ENCODE results near the gene APPL2.

APPL2 gene

DNA sequence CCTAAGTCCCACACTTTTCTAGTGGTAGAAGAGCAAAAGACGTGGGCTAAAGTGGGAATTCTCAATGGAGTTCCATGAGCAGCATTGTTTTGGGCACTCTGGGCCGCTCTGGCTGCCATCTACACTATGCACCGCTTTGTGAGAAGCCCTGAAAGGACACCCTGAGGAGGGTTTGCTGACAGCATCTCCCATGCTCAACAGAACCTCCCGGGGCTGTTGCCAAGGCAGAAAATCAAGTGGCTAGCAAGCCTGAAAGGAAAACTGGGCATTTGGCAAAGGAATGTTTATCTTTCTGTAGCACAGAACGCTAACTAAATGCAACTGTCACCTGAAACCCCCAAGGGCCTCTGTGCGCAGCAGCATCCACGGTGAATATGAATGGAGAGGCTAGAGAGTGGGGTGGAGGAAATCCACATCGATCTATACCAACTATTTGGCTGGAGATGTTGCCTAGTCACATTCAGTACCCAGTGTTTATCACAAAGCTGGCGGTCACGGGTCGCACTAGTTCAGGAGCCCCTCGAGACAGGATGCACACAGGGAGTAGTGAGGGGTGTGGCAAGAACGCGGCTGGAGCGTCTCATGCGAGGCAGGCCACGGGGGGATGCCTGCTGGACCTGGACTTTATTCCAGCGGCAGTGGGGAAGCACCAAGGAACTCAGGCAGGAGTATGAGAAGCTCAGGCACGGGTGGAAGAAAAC, 14.2 kb downstream of the APPL2 start:
- DNase-seq = no peak

DNA sequence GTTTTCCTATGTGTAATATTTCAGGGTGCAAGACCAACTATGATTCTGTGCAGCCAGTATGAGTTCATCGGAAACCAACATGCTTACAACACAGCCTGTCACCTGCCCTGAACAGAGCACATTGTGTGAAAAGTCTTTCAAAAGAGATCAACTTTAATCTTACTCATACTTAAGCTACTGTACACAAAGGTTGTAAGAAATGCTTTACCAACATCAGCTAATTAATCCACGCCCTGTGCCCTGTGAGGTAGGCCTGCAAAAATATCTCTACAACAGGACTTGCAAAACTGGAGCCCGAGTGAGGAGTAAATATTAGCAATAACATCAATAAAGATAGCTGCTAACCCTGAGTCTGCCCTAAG, 15.1 kb downstream of the APPL2 start:
- no peak for DNase-seq

- DNase-seq = no peak
Measured at GRCh38 chr12:105220150-105220928, 15.6 kb downstream of the APPL2 start.

DNA sequence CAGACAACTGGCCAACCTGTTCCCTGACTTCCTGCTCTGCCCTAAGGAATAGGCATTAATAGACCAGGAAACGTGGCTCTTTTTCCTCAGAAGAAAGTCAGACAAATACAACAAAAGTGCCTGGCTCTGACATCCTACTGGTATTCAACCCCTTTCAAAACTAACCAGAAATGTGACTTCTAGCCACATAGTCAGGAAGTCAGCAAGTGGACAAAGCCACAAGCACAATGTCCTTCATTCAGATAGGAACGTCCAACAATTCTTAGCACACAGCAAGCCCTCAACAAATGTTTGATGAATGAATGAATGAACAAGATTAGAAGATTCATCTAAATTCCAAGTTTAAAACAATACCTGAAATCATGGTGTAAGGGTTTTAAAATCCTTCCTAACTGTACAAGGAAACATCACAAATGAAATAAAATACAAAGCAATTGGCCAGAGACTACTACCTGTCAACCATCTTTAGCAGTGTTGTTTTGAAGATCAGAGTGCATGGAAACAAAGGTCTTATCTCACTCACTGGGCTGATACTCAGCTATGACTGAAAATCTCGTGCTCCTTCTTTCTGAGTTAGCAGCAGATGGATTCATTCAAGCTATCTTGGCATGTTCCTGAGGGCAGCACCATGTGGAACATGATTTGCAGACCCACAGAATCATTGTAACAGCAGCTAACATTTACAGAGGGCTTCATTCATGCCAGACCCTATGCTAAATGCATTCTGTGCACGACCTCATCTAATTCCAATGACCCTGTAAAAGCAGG, 16.5 kb downstream of the APPL2 start:
- no peak for DNase-seq

DNA sequence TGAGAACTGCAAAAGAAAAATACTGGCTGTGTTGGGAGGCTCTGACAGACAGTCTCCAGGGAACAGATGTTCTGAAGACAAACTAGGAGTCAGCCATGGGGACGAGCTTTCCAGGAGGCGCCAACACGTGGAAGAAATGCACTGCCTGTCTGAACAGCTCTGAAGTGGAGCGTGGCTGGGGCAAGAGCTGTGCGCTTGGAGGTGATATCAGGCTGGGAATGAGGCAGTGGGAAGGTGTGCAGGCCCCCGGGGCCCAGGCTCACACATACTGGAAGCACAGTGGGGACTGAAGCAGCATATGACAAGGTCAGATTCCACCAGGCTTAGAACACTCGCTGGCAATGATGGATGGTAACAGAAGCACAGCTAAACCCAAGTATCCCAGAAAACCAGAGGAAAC, 17.5 kb downstream of the APPL2 start:
- DNase-seq = no peak

- DNase-seq = no peak
Measured at GRCh38 chr12:105214670-105215375, 21.2 kb downstream of the APPL2 start.

- DNase-seq = no peak
Measured at GRCh38 chr12:105214148-105214547, 21.8 kb downstream of the APPL2 start.

DNA sequence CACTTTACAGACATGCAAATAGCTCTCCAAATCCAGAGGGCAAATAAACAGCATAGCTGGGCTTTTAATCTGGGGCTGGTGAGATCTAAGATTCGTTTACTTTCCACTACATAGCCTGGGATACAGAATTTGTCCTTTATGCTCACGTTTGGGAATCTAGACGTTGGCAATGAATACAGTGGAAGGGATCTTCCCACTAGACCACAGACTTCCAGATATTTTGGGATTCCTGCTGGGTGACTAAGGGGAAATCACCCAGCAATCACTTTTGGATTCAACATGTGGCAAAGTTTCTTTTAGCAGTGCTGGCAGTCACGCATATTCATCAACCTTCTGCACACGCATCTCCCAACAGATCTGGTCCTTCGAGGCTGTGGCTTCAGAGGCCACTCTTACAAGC, 23.5 kb downstream of the APPL2 start:
- DNase-seq = no peak

- no peak for DNase-seq
Measured at GRCh38 chr12:105209091-105209490, 26.9 kb downstream of the APPL2 start.

- no peak for DNase-seq
Measured at GRCh38 chr12:105206686-105207374, 29.1 kb downstream of the APPL2 start.

DNA sequence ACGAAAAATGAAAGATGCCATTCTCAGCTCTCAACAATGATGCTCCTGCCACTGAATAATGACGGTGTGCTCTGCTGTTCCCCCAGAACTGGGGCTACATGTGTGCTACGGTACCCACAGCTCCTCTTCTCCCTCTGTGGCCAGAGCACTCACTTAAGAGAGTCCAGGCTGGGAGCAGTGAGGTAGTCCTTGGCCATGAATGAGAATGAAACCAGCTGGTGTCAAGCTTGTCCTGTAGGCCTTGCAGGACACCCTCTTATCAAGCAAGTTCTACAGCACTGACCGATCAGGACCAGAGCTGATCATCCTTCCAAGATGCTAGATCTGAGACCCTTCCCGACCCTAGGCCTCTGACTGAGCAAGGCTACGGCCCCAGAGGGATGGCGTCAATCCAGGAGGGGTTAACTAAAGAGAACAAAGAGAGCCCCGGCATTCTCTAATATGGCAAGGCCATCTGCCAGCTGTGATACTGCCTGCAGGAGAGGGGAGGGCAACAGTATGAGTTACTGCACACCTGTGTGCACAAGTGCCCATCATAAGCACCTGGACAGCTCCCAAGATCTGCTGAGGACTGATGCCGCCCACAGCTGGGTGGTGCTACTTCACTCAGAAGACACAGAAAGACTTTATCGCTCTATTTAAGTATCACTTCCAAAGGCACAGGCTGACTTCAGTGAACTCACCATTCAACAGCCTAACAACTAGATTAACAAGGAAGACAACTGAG, 30.5 kb downstream of the APPL2 start:
- no peak for DNase-seq

DNA sequence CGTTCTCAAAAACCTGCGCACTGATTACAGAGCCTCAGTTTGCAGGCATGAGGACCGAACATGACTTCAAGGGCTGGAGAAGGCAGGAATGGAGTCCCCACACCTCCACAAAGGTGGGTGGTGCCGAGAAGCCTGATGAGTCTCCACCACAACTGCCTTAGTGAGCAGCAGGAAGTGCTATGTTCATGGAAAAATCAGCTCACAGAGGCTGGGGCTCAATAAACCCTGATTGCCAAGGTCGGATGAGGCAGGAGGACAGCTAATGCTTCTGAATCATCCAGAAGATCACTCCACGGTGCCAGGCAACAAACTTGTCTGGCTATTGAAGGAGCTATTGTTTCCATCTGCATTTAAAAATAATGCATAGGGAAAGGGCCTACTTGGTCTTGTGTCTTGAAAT, 31.1 kb downstream of the APPL2 start:
- no peak for DNase-seq

- DNase-seq = no peak
Measured at GRCh38 chr12:105204127-105204526, 31.8 kb downstream of the APPL2 start.

DNA sequence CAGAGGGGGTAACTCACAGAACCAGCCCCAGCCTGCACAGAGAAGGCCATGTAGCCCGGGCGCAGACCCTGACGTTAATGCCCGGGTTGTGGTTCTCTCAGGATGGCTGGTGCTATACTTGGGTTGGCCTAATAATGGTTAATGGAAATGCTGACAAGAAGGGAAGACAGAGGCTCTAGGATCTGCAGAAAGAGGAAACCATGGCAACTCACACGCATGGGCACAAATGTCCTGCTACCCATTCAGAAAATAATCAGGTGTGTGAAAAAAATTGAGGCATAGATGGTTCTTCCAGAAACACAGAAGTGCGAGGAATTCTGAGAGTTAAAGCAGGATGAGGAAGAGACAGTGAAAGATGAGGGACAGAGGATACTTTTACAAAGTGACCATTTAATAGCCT, 33.8 kb downstream of the APPL2 start:
- DNase-seq = no peak

DNA sequence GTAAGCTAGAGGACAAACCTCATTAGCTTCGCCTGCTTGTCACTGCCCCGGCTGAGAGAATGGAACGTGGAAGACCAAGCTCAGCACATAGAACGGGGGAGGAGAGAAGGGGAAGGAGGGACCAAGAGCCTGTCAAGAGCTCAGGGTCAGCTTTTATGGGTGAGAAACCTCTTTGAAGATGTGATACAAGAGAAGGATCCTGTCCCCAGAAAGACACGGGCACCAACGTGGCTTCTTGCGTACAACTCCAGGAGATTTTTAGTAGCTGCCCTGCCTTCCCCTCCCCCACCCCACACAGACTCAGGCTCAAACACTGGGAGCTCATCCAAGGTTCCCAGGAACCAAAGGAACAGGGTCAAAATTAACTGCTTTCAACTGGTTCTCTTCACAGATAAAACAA, 34.7 kb downstream of the APPL2 start:
- no peak for DNase-seq

GRCh38 chr12:105200385-105200784, 35.6 kb downstream of the APPL2 start:
- no peak for DNase-seq

GRCh38 chr12:105198961-105199360, 37.0 kb downstream of the APPL2 start:
- DNase-seq = no peak

DNA sequence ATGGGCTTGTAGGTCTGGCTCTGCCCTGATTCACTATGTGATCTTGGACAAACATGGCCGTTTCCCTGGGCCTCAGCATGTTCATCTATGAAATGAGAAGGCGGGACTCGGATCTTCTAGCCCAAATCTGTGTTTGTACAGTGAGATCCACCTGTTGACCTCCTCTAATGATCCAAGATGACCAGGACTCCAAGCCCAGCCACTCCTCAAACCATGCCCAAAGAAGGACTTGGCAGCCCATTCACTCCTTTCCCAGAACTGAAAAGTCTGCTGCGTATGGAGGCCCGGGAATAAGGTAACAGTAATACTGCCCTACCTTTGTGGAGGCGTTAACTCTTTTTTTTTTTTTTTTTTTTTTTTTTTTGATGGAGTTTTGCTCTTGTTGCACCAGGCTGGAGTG, 39.9 kb downstream of the APPL2 start:
- no peak for DNase-seq

DNA sequence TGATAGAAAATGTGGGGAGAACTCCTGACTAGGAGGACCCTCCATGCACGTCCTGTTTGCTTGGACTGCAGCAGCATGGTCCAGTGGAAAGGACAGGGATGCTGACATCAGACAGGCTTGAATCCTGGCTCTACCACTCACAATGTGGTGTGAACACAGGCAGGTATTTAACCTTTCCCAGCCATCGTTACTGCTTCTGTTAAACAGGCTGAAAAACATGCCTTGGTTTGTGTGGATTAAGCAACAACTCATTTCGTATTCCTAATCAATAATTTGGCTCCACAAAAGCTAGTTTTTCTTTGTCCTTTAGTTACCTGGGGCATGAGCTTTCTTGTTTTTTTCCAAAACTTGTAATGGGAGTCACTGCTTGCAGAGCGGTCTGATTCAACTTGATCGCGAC, 41.0 kb downstream of the APPL2 start:
- DNase-seq = no peak

- no peak for DNase-seq
Measured at GRCh38 chr12:105192624-105193225, 43.2 kb downstream of the APPL2 start.

- no peak for DNase-seq
Measured at GRCh38 chr12:105190530-105190929, 45.4 kb downstream of the APPL2 start.
